ENCODE measurements around the gene CEP350.

Gene CEP350

DNA sequence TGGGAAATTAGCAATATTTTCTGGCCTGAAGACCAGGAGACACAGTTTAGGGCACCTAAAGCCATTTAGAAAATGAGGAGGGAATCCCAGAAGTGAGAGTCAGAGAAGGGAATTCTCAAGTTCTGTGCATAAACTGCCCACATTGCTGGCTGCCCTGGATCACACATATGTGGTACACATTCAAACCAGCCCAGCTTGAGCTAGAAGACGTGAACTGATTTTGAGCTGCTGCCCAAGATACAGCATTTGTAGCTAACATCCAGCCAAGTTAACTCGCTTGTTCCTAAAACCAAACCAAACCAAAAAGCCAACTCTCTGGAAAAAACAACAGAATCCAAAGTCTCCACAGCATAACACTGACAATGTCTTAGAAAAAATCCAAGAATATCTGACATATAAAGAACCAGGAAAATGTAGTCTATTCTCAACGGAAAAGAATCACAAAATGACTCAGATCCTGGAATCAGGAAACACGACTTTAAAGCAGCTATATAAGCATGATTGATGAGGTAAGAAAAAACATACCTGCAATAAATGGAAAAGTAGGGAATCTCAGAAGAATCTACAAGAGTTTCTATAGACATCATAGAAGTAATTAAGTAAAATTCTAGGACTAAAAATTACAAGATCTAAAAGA lies 181.8 kb downstream of the CEP350 start:
- Histone ChIP-seq H3K27ac (ENCODE audit: low read length) (no peak overlapping the region), H3K4me3 (ENCODE audit: low read length) (no peak overlapping the region), H3K9ac (ENCODE audit: low read length) (no peak overlapping the region), H3K4me1 (ENCODE audit: control insufficient read depth, low read depth, low read length) (no peaks in the 10 kb centered on the region), H3K27me3 (ENCODE audit: control insufficient read depth, insufficient read depth, low read length) (no peaks in the 10 kb centered on the region), H3K36me3 (ENCODE audit: control insufficient read depth, low read depth, low read length) (no peaks in the 10 kb centered on the region), H3K9me3 (ENCODE audit: control insufficient read depth, low read depth, low read length) (no peaks in the 10 kb centered on the region)

DNA sequence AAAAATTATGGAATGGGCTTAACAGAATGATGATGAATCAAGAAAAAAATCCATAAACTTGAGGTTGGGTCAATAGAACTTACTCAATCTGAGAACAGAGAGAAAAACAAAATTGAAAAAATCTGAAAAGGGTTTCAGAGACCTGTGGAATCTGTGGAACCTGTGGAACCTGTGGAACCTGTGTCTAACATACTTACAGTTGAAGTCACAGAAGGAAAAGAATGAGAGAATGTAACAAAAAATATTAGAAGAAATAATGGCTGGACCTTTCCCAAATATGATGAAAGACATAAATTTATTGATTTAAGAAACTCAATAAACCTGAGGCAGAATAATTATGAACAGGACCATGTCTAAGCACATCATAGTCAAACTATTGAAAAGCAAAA lies 182.4 kb downstream of the CEP350 start:
- Histone ChIP-seq H3K4me1 (ENCODE audit: control insufficient read depth, low read depth, low read length) (no peaks in the 10 kb centered on the region), H3K36me3 (ENCODE audit: control insufficient read depth, low read depth, low read length) (no peaks in the 10 kb centered on the region), H3K9ac (ENCODE audit: low read length) (no peak overlapping the region), H3K27me3 (ENCODE audit: control insufficient read depth, insufficient read depth, low read length) (no peaks in the 10 kb centered on the region), H3K4me3 (ENCODE audit: low read length) (no peak overlapping the region), H3K9me3 (ENCODE audit: control insufficient read depth, low read depth, low read length) (no peaks in the 10 kb centered on the region), H3K27ac (ENCODE audit: low read length) (no peak overlapping the region)

DNA sequence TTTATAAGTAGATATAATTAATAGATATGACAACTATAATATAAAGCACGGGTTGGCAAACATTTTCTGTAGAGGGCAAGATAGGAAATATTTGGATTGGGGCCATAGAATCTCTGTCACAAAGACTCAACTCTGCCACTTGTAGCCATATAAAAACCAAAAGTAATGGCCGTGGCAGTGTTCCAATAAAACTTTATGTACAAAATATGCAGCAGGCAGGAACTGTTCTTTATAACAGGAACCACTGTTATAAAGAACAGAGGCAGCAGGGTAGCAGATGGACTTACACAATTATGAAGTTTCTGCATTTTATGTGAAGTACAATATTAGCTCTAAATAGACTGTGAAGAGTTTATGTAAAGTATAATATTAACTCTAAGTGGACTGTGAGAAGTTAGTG lies 183.2 kb downstream of the CEP350 start:
- H3K9ac ChIP-seq (ENCODE audit: low read length): no peak overlapping the region
- no peaks in the 10 kb centered on the region for H3K27me3 ChIP-seq (ENCODE audit: control insufficient read depth, insufficient read depth, low read length)
- H3K36me3 ChIP-seq (ENCODE audit: control insufficient read depth, low read depth, low read length): no peaks in the 10 kb centered on the region
- H3K4me1 ChIP-seq (ENCODE audit: control insufficient read depth, low read depth, low read length): no peaks in the 10 kb centered on the region
- H3K9me3 ChIP-seq (ENCODE audit: control insufficient read depth, low read depth, low read length): no peaks in the 10 kb centered on the region
- H3K27ac ChIP-seq (ENCODE audit: low read length): no peak overlapping the region
- no peak overlapping the region for H3K4me3 ChIP-seq (ENCODE audit: low read length)

DNA sequence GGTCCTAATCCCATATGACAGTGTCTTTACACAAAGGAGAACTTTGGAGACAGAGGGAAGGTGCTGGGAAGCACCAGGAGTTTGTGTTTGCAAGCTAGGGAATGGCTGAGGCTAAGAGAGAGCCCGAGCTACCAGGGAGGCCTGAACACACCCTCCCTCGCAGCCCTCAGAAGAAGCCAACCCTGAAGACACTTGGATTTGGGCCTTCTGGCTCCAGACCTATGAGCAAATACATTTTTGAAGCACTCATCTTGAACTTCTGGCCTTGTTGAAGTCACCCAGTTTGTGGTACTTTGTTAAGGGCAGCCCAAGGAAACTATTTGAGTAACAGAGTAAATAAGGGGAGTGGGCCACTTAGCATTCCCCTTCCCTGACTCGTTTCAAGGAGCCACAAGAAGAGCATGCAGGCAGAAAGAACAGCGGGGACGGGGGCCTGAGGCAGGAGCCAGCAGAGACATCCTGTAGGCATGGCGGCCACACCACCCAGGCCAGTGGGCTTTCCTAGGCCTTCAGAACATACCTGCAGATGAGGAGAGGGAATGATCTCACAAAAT lies 186.8 kb downstream of the CEP350 start:
- Histone ChIP-seq H3K9me3 (ENCODE audit: control insufficient read depth, low read depth, low read length) (no peaks in the 10 kb centered on the region), H3K9ac (ENCODE audit: low read length) (no peak overlapping the region), H3K4me1 (ENCODE audit: control insufficient read depth, low read depth, low read length) (no peaks in the 10 kb centered on the region), H3K27me3 (ENCODE audit: control insufficient read depth, insufficient read depth, low read length) (no peaks in the 10 kb centered on the region), H3K4me3 (ENCODE audit: low read length) (no peak overlapping the region), H3K36me3 (ENCODE audit: control insufficient read depth, low read depth, low read length) (no peaks in the 10 kb centered on the region), H3K27ac (ENCODE audit: low read length) (no peak overlapping the region)

DNA sequence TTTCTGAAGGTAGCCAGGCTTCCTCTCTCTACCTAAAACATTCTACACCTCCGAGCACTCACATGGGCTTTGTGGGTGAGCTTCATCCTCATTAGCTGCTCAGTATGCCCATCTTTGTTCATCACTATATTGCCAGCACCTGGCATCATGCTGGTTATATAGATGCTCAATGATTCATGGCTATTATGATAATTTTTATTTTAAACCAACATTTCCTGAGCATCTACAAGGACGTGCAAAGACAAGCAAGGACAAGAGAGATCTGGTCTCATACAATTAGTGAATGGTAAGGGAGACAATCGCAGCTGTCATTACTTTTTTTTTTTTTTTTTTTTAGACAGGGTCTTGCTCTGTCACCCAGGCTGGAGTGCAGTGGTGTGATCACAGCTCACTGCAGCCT lies 188.7 kb downstream of the CEP350 start:
- no peak overlapping the region for H3K4me3 ChIP-seq (ENCODE audit: low read length)
- H3K27me3 ChIP-seq (ENCODE audit: control insufficient read depth, insufficient read depth, low read length): no peaks in the 10 kb centered on the region
- H3K27ac ChIP-seq (ENCODE audit: low read length): no peak overlapping the region
- no peaks in the 10 kb centered on the region for H3K4me1 ChIP-seq (ENCODE audit: control insufficient read depth, low read depth, low read length)
- H3K9ac ChIP-seq (ENCODE audit: low read length): no peak overlapping the region
- no peaks in the 10 kb centered on the region for H3K9me3 ChIP-seq (ENCODE audit: control insufficient read depth, low read depth, low read length)
- H3K36me3 ChIP-seq (ENCODE audit: control insufficient read depth, low read depth, low read length): no peaks in the 10 kb centered on the region

DNA sequence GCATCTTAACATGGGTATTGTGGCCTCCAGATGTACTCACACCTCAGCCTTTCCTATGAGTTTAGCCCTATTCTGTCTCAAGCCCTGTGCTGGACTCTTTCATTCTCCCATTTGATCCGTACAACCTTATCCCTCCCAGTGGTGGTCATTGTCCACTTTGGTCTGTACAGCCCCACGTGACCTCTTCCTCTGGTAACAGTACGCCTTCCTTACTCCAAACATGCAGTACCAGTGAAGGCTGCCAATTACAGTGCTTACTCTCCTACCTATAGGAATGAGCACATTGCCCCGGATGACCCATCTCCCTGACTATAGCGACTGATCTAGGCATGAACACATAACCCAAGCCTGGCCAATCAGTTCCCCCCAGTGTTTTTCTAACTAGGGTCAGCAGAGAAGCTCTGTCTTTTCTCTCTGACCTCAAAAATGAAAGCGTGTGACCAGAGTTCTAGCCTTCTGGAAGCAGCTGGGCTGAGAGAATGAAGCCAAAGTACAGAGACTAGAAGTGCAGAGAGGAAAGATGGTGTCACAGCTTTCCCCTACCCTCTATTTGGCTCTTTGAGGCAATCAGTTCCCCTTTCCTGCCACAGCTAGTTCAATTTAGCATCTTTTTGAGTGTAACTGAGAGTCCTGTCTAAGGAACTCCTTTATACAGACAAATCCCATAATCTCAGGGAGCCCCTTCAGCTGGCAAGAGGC lies 190.2 kb downstream of the CEP350 start:
- Histone ChIP-seq H3K4me3 (ENCODE audit: low read length) (no peak overlapping the region), H3K36me3 (ENCODE audit: control insufficient read depth, low read depth, low read length) (no peaks in the 10 kb centered on the region), H3K4me1 (ENCODE audit: control insufficient read depth, low read depth, low read length) (no peaks in the 10 kb centered on the region), H3K27me3 (ENCODE audit: control insufficient read depth, insufficient read depth, low read length) (no peaks in the 10 kb centered on the region), H3K27ac (ENCODE audit: low read length) (no peak overlapping the region), H3K9me3 (ENCODE audit: control insufficient read depth, low read depth, low read length) (no peaks in the 10 kb centered on the region), H3K9ac (ENCODE audit: low read length) (no peak overlapping the region)

DNA sequence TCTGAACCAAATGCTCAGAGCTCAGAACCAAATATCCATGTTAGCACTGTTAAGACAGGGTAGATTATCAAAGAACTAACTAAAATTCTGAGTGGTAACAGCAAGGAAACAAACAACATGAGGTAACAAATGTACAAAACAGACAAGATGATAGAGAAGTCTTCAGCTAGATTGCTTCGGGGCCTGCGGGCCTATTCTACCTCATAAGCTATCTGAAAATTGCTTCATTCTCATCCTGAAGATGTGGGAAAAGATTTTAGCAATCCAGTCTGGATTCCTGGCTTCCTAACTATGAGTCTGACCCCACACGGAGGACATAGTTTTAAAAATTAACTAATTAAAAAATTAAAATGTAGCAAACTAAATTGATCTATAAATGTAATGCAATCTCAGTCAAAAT lies 190.8 kb downstream of the CEP350 start:
- H3K36me3 ChIP-seq (ENCODE audit: control insufficient read depth, low read depth, low read length): no peaks in the 10 kb centered on the region
- H3K27ac ChIP-seq (ENCODE audit: low read length): no peak overlapping the region
- no peaks in the 10 kb centered on the region for H3K27me3 ChIP-seq (ENCODE audit: control insufficient read depth, insufficient read depth, low read length)
- H3K9ac ChIP-seq (ENCODE audit: low read length): no peak overlapping the region
- H3K4me3 ChIP-seq (ENCODE audit: low read length): no peak overlapping the region
- H3K9me3 ChIP-seq (ENCODE audit: control insufficient read depth, low read depth, low read length): no peaks in the 10 kb centered on the region
- H3K4me1 ChIP-seq (ENCODE audit: control insufficient read depth, low read depth, low read length): no peaks in the 10 kb centered on the region

DNA sequence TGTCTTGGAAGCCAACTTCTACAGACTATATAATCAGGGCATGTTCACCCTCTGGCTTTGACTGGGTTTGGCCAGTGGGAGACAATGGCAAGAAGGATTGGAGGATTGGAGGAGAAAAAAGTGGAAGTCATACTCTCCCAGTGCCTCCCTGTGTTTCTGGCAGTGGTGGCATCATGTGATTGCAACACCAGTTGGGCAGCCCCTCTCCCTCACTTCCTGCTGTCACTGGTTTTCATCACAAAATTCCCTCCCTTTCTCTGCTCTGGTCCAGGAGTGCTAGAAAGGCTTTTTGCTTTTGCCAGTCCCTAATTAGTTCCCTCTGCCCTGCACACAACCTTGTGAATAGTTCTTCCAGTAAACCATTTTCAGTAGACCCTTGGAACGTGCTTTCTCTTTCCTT lies 196.4 kb downstream of the CEP350 start:
- H3K36me3 ChIP-seq (ENCODE audit: control insufficient read depth, low read depth, low read length): no peaks in the 10 kb centered on the region
- H3K4me1 ChIP-seq (ENCODE audit: control insufficient read depth, low read depth, low read length): peaks cover 14% of the 10 kb centered on the region
- H3K9ac ChIP-seq (ENCODE audit: low read length): no peak overlapping the region
- peaks cover 37% of the 10 kb centered on the region for H3K27me3 ChIP-seq (ENCODE audit: control insufficient read depth, insufficient read depth, low read length)
- no peak overlapping the region for H3K4me3 ChIP-seq (ENCODE audit: low read length)
- H3K27ac ChIP-seq (ENCODE audit: low read length): no peak overlapping the region
- H3K9me3 ChIP-seq (ENCODE audit: control insufficient read depth, low read depth, low read length): no peaks in the 10 kb centered on the region

DNA sequence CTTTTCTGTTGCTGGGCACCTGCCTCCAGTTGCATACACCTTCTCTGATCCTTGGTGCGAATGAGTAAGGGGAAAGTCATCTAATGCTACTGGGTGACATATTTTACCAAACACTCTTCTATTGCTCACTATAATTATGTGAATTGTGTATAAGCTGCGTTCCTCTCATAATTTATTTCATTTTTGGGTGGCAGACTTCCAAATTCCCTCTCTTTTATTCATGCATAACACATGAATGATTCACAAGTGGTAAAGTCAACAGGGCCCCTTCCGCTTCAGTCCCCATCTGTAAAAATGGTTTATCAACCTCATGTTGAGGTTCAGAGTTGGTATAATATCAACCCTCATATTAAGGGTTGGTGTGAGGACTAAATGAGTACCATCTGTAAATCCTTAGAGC lies 196.9 kb downstream of the CEP350 start:
- H3K36me3 ChIP-seq (ENCODE audit: control insufficient read depth, low read depth, low read length): no peaks in the 10 kb centered on the region
- H3K27ac ChIP-seq (ENCODE audit: low read length): no peak overlapping the region
- no peaks in the 10 kb centered on the region for H3K9me3 ChIP-seq (ENCODE audit: control insufficient read depth, low read depth, low read length)
- H3K9ac ChIP-seq (ENCODE audit: low read length): no peak overlapping the region
- no peak overlapping the region for H3K4me3 ChIP-seq (ENCODE audit: low read length)
- H3K27me3 ChIP-seq (ENCODE audit: control insufficient read depth, insufficient read depth, low read length): peaks cover 39% of the 10 kb centered on the region
- peaks cover 16% of the 10 kb centered on the region for H3K4me1 ChIP-seq (ENCODE audit: control insufficient read depth, low read depth, low read length)

DNA sequence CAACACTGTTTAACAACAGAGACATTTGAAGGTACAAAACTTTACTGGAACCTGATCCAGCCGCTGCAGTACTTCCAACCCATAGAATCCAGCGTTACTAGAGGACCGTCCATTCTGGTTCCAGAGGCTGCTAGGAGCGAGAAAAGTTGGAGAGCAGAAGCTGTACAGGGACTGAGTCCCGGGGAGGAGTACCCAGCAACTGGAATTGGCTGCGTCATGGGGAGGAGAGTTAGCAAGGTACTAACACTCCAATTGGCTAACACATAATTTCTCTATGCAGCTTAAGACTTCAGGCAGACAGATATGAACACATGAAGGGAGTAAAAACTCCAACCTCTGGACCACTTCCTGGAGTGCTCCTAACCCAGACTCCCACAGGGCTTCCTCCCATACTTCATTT lies 198.0 kb downstream of the CEP350 start:
- no peak overlapping the region for H3K4me3 ChIP-seq (ENCODE audit: low read length)
- peaks cover 16% of the 10 kb centered on the region for H3K4me1 ChIP-seq (ENCODE audit: control insufficient read depth, low read depth, low read length)
- no peak overlapping the region for H3K27ac ChIP-seq (ENCODE audit: low read length)
- H3K9me3 ChIP-seq (ENCODE audit: control insufficient read depth, low read depth, low read length): no peaks in the 10 kb centered on the region
- no peaks in the 10 kb centered on the region for H3K36me3 ChIP-seq (ENCODE audit: control insufficient read depth, low read depth, low read length)
- no peak overlapping the region for H3K9ac ChIP-seq (ENCODE audit: low read length)
- peaks cover 39% of the 10 kb centered on the region for H3K27me3 ChIP-seq (ENCODE audit: control insufficient read depth, insufficient read depth, low read length)

DNA sequence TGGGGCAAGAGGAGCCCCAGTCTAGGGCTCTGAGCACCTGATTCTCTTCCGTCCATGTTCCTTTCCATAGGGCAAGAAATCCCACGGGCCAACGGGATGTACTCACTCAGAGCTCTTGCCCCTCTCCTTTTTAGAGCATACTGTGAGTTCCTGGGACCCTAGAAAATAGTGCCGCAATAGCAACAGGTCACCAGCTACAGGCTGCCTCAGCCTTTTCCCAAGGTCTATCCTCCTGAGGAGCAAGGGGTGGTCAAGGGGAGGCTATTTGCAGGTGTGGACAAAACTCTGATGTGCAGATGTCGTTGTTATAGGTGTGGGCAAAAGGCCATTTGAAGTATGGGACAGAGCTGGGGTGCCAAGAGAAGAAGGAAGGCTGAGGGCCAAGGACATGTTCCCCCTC lies 198.4 kb downstream of the CEP350 start:
- Histone ChIP-seq H3K4me3 (ENCODE audit: low read length) (no peak overlapping the region), H3K27ac (ENCODE audit: low read length) (no peak overlapping the region), H3K9ac (ENCODE audit: low read length) (no peak overlapping the region), H3K36me3 (ENCODE audit: control insufficient read depth, low read depth, low read length) (no peaks in the 10 kb centered on the region), H3K4me1 (ENCODE audit: control insufficient read depth, low read depth, low read length) (peaks cover 16% of the 10 kb centered on the region), H3K27me3 (ENCODE audit: control insufficient read depth, insufficient read depth, low read length) (peaks cover 39% of the 10 kb centered on the region), H3K9me3 (ENCODE audit: control insufficient read depth, low read depth, low read length) (no peaks in the 10 kb centered on the region)

DNA sequence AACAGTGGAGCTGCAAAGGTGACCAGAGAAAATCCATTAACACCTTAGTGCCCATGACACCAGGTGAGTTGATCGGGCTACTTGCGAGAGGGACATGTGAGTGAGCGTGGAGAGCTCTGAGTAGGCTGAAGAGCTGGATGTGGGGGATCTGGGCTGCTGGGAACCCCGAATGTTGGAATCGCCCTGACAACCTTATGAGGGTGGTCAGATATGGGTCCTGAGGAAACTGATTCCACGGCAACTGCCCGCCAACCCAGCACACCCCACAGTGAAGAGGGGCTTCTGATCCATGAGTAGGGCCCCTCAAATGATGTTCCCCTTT lies 199.4 kb downstream of the CEP350 start:
- H3K27me3 ChIP-seq (ENCODE audit: control insufficient read depth, insufficient read depth, low read length): peaks cover 39% of the 10 kb centered on the region
- H3K27ac ChIP-seq (ENCODE audit: low read length): no peak overlapping the region
- no peaks in the 10 kb centered on the region for H3K36me3 ChIP-seq (ENCODE audit: control insufficient read depth, low read depth, low read length)
- peaks cover 16% of the 10 kb centered on the region for H3K4me1 ChIP-seq (ENCODE audit: control insufficient read depth, low read depth, low read length)
- H3K4me3 ChIP-seq (ENCODE audit: low read length): peak overlapping the region; percentile 96
- H3K9me3 ChIP-seq (ENCODE audit: control insufficient read depth, low read depth, low read length): no peaks in the 10 kb centered on the region
- H3K9ac ChIP-seq (ENCODE audit: low read length): peak overlapping the region; percentile 68
